ENCODE data around the gene STX10.
"Not testable (repeated sequence)": the region's sequence is repeated elsewhere in the genome, so short reads cannot be mapped to it uniquely, and the experiment has no call there.

GRCh38 chr19:13185763-13186657 is 35.8 kb upstream of the STX10 start:
- TF ChIP-seq POLR2AphosphoS5 (IDR thresholded peaks at IDR 0.05; ENCODE audit: insufficient read depth, low read depth, low read length); POLR2A (IDR thresholded peaks at IDR 0.05; ENCODE audit: low read depth, low read length); CTCF (IDR thresholded peaks at IDR 0.05; ENCODE audit: extremely low read depth in 1 of 2, insufficient read depth in 1 of 2, low read depth in 1 of 2, low read length in 2 of 2); MAX (IDR thresholded peaks at IDR 0.05; ENCODE audit: insufficient read depth, insufficient read length): not testable (repeated sequence)

All from endothelial cell of umbilical vein (primary cell).